ENCODE measurements around the gene NOL6. TPM values are rescaled to one million over a fixed set of nuclear protein-coding genes. Genes with fewer than 3 reads are reported as not detected.

NOL6 gene
- total and polyA plus RNA-seq, 2 experiments from 2014 or later, result 25.0 to 58.4 TPM

DNA sequence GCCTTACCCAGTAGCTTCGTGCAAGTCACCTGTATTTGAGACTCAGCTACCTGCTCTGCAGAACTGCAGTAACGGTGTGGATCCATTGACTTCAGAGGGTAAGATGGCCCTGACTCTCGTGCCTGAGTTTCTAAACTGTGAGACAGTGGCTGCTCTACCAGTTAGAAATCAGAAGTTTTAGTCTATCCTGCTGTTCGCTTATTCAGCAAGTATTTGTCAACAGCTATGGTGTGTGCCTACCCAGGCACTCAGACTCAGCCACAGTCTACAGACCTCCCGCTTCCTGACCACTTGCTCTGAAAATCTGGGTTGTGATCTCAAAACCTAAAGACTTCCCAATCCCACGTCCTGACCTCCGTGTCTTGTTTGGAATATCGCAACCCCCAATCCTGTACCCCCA, 39.9 kb downstream of the NOL6 start (continued):
- TF ChIP-seq, protein P1, sequence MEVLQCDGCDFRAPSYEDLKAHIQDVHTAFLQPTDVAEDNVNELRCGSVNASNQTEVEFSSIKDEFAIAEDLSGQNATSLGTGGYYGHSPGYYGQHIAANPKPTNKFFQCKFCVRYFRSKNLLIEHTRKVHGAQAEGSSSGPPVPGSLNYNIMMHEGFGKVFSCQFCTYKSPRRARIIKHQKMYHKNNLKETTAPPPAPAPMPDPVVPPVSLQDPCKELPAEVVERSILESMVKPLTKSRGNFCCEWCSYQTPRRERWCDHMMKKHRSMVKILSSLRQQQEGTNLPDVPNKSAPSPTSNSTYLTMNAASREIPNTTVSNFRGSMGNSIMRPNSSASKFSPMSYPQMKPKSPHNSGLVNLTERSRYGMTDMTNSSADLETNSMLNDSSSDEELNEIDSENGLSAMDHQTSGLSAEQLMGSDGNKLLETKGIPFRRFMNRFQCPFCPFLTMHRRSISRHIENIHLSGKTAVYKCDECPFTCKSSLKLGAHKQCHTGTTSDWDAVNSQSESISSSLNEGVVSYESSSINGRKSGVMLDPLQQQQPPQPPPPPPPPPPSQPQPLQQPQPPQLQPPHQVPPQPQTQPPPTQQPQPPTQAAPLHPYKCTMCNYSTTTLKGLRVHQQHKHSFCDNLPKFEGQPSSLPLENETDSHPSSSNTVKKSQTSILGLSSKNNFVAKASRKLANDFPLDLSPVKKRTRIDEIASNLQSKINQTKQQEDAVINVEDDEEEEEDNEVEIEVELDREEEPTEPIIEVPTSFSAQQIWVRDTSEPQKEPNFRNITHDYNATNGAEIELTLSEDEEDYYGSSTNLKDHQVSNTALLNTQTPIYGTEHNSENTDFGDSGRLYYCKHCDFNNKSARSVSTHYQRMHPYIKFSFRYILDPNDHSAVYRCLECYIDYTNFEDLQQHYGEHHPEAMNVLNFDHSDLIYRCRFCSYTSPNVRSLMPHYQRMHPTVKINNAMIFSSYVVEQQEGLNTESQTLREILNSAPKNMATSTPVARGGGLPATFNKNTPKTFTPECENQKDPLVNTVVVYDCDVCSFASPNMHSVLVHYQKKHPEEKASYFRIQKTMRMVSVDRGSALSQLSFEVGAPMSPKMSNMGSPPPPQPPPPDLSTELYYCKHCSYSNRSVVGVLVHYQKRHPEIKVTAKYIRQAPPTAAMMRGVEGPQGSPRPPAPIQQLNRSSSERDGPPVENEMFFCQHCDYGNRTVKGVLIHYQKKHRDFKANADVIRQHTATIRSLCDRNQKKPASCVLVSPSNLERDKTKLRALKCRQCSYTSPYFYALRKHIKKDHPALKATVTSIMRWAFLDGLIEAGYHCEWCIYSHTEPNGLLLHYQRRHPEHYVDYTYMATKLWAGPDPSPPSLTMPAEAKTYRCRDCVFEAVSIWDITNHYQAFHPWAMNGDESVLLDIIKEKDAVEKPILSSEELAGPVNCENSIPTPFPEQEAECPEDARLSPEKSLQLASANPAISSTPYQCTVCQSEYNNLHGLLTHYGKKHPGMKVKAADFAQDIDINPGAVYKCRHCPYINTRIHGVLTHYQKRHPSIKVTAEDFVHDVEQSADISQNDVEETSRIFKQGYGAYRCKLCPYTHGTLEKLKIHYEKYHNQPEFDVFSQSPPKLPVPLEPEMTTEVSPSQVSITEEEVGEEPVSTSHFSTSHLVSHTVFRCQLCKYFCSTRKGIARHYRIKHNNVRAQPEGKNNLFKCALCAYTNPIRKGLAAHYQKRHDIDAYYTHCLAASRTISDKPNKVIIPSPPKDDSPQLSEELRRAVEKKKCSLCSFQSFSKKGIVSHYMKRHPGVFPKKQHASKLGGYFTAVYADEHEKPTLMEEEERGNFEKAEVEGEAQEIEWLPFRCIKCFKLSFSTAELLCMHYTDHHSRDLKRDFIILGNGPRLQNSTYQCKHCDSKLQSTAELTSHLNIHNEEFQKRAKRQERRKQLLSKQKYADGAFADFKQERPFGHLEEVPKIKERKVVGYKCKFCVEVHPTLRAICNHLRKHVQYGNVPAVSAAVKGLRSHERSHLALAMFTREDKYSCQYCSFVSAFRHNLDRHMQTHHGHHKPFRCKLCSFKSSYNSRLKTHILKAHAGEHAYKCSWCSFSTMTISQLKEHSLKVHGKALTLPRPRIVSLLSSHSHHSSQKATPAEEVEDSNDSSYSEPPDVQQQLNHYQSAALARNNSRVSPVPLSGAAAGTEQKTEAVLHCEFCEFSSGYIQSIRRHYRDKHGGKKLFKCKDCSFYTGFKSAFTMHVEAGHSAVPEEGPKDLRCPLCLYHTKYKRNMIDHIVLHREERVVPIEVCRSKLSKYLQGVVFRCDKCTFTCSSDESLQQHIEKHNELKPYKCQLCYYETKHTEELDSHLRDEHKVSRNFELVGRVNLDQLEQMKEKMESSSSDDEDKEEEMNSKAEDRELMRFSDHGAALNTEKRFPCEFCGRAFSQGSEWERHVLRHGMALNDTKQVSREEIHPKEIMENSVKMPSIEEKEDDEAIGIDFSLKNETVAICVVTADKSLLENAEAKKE (CRISPR knock-in tag; IDR thresholded peaks at IDR 0.05), result no peak
- TF ChIP-seq JUNB (IDR thresholded peaks at IDR 0.05; ENCODE audit: unreplicated experiment) (no peak), POLR2AphosphoS5 (IDR thresholded peaks at IDR 0.05; ENCODE audit: low read depth) (no peak), EZH2 (IDR thresholded peaks at IDR 0.05; ENCODE audit: low read depth, unreplicated experiment) (no peak), ZNF331 (CRISPR knock-in tag; IDR thresholded peaks at IDR 0.05; ENCODE audit: low read depth) (no peak)

DNA sequence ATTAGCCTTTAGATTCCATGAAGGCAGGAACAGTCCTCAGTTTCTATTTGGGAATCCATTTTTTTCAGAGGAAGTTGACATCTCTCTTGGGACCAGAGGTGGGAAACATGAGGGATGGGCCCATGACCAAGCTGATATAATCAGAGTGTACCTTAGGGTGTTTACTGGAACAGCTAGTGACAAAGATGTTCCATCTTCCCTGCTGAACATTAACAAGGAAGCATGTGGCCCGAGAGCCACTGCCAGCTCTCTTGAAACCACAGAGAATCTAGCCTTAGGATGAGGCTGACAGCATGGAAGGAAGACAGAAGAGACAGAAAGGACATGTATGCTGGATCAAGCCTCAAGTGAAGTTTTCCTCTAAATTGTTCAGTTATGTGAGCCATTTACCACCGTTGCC, 42.3 kb downstream of the NOL6 start:
- ATAC-seq (no peak), DNase-seq (ENCODE audit: low spot score) (no peak)
- Histone ChIP-seq H3K4me2 (no peak overlapping the region), H4K20me1 (replicated peaks; ENCODE audit: insufficient read depth) (no peaks in the 10 kb centered on the region), H3K79me2 (replicated peaks; ENCODE audit: insufficient read depth) (no peaks in the 10 kb centered on the region), H3K36me3 (ENCODE audit: insufficient read depth) (no peaks in the 10 kb centered on the region; the same call in 1 of the 2 replicates), H3K4me1 (ENCODE audit: insufficient read depth) (no peaks in the 10 kb centered on the region), H3K9me2 (ENCODE audit: insufficient read depth) (no peaks in the 10 kb centered on the region), H3K27me3 (ENCODE audit: insufficient read depth) (no peaks in the 10 kb centered on the region), H2AFZ (no peak overlapping the region), H3F3A (replicated peaks; ENCODE audit: low read depth) (no peaks in the 10 kb centered on the region), H3K4me3 (no peak overlapping the region), H3K27ac (ENCODE audit: low read depth) (no peak overlapping the region)
- H3K36me3 Mint-ChIP-seq (ENCODE audit: low read depth), result no peaks in the 10 kb centered on the region
- H3K9me3 Mint-ChIP-seq, result no peaks in the 10 kb centered on the region
- peaks cover under 1% of the 10 kb centered on the region; the same call in 2 of the 3 replicates for H3K4me1 Mint-ChIP-seq
- no peak overlapping the region for H3K27ac Mint-ChIP-seq
- H3K4me3 Mint-ChIP-seq, result no peak overlapping the region
- H3K27me3 Mint-ChIP-seq (ENCODE audit: insufficient read depth, low read depth, poor library complexity), result peaks cover 13% of the 10 kb centered on the region
- TF ChIP-seq, protein P2, sequence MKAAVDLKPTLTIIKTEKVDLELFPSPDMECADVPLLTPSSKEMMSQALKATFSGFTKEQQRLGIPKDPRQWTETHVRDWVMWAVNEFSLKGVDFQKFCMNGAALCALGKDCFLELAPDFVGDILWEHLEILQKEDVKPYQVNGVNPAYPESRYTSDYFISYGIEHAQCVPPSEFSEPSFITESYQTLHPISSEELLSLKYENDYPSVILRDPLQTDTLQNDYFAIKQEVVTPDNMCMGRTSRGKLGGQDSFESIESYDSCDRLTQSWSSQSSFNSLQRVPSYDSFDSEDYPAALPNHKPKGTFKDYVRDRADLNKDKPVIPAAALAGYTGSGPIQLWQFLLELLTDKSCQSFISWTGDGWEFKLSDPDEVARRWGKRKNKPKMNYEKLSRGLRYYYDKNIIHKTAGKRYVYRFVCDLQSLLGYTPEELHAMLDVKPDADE (IDR thresholded peaks at IDR 0.05), result no peak
- TF ChIP-seq STAT1 (IDR thresholded peaks at IDR 0.05; ENCODE audit: unreplicated experiment) (no peak), NANOG (IDR thresholded peaks at IDR 0.05; ENCODE audit: borderline replicate concordance) (no peak)
- TF ChIP-seq, protein P1 (CRISPR knock-in tag; IDR thresholded peaks at IDR 0.05), result no peak

Data from GM23338 (cell line).